ENCODE results near the gene TNS1. TPM values are rescaled to one million over a fixed set of nuclear protein-coding genes. Genes with fewer than 3 reads are reported as not detected.

Gene TNS1
- total and polyA plus RNA-seq, 2 donors from 2014 or later, result 44.8 to 471 TPM

- no peak overlapping the region for H3K4me3 ChIP-seq (ENCODE audit: low read length in 3 of 3)
- DNase-seq, result no peak
Observed at GRCh38 chr2:217803653-217803960, 199.2 kb downstream of the TNS1 start.

DNA sequence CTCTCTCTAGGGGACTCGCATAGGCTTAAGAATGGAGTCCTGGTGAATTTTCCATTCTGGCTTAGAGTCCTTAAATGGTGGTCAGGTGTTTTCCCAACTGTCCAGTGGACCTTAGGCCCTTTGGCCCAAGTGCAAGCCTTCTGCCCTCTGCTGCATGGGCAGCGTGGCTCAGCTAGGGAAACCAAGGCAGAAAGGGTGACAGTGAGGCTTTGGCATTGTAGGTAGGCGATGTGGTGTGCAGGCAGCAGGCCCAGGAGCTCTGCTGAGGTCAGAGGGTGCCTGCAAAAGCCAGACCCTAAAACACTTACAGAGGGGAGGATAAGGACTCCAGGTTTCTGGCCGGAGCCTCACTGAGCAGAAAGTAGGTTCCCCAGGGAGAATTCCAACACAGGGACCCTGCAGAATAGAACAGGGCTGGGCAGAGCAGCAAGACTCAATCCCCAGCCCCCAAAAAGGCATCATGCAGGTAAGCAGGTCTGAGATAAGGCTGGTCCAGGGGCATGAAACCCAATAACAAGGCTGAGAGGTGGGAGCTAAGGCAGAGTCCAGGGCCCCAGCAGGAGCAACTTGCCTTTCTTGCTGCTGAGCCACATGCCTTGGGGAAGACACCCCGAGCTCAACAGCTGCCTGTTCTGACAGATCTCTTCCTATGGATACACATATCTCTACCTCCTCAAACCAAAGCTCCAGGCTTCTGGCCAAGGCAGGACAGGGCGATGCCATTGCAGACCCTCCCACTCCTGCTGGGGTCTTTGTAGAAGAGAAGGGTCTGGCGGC, 199.7 kb downstream of the TNS1 start:
- no peak overlapping the region for H3K9ac ChIP-seq (ENCODE audit: low read length in 3 of 3)
- H3K4me3 ChIP-seq (ENCODE audit: low read length in 3 of 3), result no peak overlapping the region
- no peaks in the 10 kb centered on the region for H3K9me3 ChIP-seq (ENCODE audit: control insufficient read depth in 2 of 3, insufficient read depth in 1 of 3, low read length in 3 of 3)
- TF ChIP-seq CTCF (IDR thresholded peaks at IDR 0.05; ENCODE audit: borderline replicate concordance, extremely low read depth, insufficient read depth), result no peak
- no peaks in the 10 kb centered on the region for H3K27me3 ChIP-seq (ENCODE audit: control insufficient read depth, insufficient read depth, low read length)
- DNase-seq (no peak), FAIRE-seq (no peak)
- H3K27ac ChIP-seq (ENCODE audit: low read depth in 2 of 2, low read length in 2 of 2), result no peak overlapping the region
- peaks cover 0 to 32% (median 23%) of the 10 kb centered on the region in 3 donors for H3K4me1 ChIP-seq (ENCODE audit: control insufficient read depth in 2 of 3, insufficient read depth in 2 of 3, low read depth in 1 of 3, low read length in 3 of 3)
- intact Hi-C loops (cut with DNase I), result no loop called here
- peaks cover 0 to 67% (median 47%) of the 10 kb centered on the region in 3 donors for H3K36me3 ChIP-seq (ENCODE audit: control insufficient read depth in 2 of 3, insufficient read depth in 3 of 3, low read length in 3 of 3)

More at GRCh38 chr2:217803653-217803960, 199.2 kb downstream of the TNS1 start:
- FAIRE-seq, result no peak
- H3K9ac ChIP-seq (ENCODE audit: low read length in 3 of 3), result no peak overlapping the region
- TF ChIP-seq CTCF (IDR thresholded peaks at IDR 0.05; ENCODE audit: borderline replicate concordance, extremely low read depth, insufficient read depth), result no peak
- intact Hi-C loops (cut with DNase I), result no loop called here
- no peaks in the 10 kb centered on the region for H3K27me3 ChIP-seq (ENCODE audit: control insufficient read depth, insufficient read depth, low read length)
- peaks cover 3 to 72% (median 53%) of the 10 kb centered on the region in 3 donors for H3K36me3 ChIP-seq (ENCODE audit: control insufficient read depth in 2 of 3, insufficient read depth in 3 of 3, low read length in 3 of 3)
- no peak overlapping the region for H3K27ac ChIP-seq (ENCODE audit: low read depth in 2 of 2, low read length in 2 of 2)
- H3K9me3 ChIP-seq (ENCODE audit: control insufficient read depth in 2 of 3, insufficient read depth in 1 of 3, low read length in 3 of 3), result no peaks in the 10 kb centered on the region
- peaks cover 0 to 38% (median 28%) of the 10 kb centered on the region in 3 donors for H3K4me1 ChIP-seq (ENCODE audit: control insufficient read depth in 2 of 3, insufficient read depth in 2 of 3, low read depth in 1 of 3, low read length in 3 of 3)

DNA sequence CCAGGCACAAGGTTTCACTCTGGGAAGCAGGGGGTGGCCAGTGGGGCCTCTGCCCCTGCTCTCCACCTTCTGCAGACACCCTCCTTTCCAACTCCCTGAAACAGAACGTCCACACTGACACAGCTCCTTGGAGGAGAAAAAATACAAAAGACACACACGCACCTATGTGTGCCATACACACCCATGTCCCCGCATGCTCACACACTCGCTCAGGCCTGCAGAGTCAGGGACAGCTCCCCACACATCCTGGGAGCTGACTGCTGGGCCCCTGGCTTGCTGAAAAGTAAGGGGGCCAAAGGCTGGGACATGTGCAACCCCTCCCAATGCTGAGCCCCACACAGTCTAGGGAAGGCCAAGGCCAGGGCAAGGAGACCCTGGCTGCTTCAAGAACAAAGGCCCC, 200.5 kb downstream of the TNS1 start:
- no peaks in the 10 kb centered on the region for H3K9me3 ChIP-seq (ENCODE audit: control insufficient read depth in 2 of 3, insufficient read depth in 1 of 3, low read length in 3 of 3)
- no peak for TF ChIP-seq CTCF (IDR thresholded peaks at IDR 0.05; ENCODE audit: borderline replicate concordance, extremely low read depth, insufficient read depth)
- H3K27ac ChIP-seq (ENCODE audit: low read depth in 2 of 2, low read length in 2 of 2), result no peak overlapping the region
- H3K27me3 ChIP-seq (ENCODE audit: control insufficient read depth, insufficient read depth, low read length), result no peaks in the 10 kb centered on the region
- no peak overlapping the region for H3K9ac ChIP-seq (ENCODE audit: low read length in 3 of 3)
- FAIRE-seq (no peak), DNase-seq (no peak)
- H3K4me3 ChIP-seq (ENCODE audit: low read length in 3 of 3), result no peak overlapping the region
- intact Hi-C loops (cut with DNase I), result no loop called here
- H3K4me1 ChIP-seq (ENCODE audit: control insufficient read depth in 2 of 3, insufficient read depth in 2 of 3, low read depth in 1 of 3, low read length in 3 of 3), result peaks cover 0 to 26% (median 16%) of the 10 kb centered on the region in 3 donors
- peaks cover 0 to 59% (median 41%) of the 10 kb centered on the region in 3 donors for H3K36me3 ChIP-seq (ENCODE audit: control insufficient read depth in 2 of 3, insufficient read depth in 3 of 3, low read length in 3 of 3)
